ENCODE results near the gene SPINK14. TPM values are rescaled to one million over a fixed set of nuclear protein-coding genes. Genes with fewer than 3 reads are reported as not detected.
A peak's percentile ranks its signal among the peaks of the same experiment; 100 is the strongest.

The SPINK14 gene, protein sequence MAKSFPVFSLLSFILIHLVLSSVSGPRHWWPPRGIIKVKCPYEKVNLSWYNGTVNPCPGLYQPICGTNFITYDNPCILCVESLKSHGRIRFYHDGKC
- total RNA-seq (2014; rRNA removed; shearing (Covaris generic)): not detected in 2 replicates

DNA sequence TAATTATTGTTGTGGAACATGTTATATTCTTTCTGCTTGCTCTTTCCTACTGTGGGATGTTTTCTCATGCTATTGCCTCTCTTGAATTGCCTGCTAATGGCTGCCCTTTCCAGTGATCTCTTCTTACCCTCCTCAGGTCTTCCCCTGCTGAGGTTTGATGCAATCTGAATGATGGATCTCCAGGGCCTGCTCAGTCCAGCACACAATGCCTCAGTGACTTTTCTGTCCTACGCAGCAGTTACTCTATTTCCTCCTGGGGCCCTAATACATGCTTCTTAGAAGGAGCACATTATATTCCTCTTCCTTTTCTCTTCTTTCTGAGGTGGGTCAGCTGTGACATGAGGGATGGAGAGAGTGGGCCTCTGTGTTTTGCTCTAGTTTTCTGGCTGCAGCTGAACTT is at the start of gene SPINK14:
SPINK14 (plus strand) TSS at position 301 of the 400 bp plus-strand sequence. CDS start 1,187 bp downstream, outside the sequence.
- Histone ChIP-seq H3K4me3 (ENCODE audit: insufficient read depth, low read depth, low read length) (no peak within 1 kb of the TSS), H3K36me3 (replicated peaks; ENCODE audit: control insufficient read depth, insufficient read depth, low read length) (no peaks in the 10 kb centered on the region), H3K27me3 (ENCODE audit: control insufficient read depth, insufficient read depth, low read length) (no peaks in the 10 kb centered on the region)
- no peak for DNase-seq

- Histone ChIP-seq H3K4me3 (ENCODE audit: insufficient read depth, low read depth, low read length) (no peak overlapping the region), H3K27me3 (ENCODE audit: control insufficient read depth, insufficient read depth, low read length) (no peaks in the 10 kb centered on the region), H3K36me3 (replicated peaks; ENCODE audit: control insufficient read depth, insufficient read depth, low read length) (peaks cover 4% of the 10 kb centered on the region)
- DNase-seq: no peak
Observed at GRCh38 chr5:148120317-148120716, 48.0 kb upstream of the SPINK14 start.

DNA sequence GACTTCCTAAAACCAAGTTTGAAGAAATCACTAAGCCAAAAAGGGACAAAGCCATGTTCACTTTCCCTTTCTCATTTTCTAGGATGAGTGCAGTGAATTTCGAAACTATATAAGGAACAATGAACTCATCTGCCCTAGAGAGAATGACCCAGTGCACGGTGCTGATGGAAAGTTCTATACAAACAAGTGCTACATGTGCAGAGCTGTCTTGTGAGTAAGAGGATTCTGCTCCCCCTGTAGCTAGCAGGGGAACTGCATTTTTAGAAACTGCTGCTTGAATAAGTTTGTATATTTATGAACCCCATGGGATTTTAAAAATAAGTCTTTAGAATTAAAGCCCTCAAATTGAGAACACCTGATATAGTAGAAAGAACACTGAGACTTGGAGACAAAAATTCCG is 42.7 kb upstream of the SPINK14 start:
- Histone ChIP-seq H3K4me3 (ENCODE audit: insufficient read depth, low read depth, low read length) (no peak overlapping the region), H3K27me3 (ENCODE audit: control insufficient read depth, insufficient read depth, low read length) (no peaks in the 10 kb centered on the region), H3K36me3 (replicated peaks; ENCODE audit: control insufficient read depth, insufficient read depth, low read length) (no peaks in the 10 kb centered on the region)
- peak; percentile 26 for DNase-seq

DNA sequence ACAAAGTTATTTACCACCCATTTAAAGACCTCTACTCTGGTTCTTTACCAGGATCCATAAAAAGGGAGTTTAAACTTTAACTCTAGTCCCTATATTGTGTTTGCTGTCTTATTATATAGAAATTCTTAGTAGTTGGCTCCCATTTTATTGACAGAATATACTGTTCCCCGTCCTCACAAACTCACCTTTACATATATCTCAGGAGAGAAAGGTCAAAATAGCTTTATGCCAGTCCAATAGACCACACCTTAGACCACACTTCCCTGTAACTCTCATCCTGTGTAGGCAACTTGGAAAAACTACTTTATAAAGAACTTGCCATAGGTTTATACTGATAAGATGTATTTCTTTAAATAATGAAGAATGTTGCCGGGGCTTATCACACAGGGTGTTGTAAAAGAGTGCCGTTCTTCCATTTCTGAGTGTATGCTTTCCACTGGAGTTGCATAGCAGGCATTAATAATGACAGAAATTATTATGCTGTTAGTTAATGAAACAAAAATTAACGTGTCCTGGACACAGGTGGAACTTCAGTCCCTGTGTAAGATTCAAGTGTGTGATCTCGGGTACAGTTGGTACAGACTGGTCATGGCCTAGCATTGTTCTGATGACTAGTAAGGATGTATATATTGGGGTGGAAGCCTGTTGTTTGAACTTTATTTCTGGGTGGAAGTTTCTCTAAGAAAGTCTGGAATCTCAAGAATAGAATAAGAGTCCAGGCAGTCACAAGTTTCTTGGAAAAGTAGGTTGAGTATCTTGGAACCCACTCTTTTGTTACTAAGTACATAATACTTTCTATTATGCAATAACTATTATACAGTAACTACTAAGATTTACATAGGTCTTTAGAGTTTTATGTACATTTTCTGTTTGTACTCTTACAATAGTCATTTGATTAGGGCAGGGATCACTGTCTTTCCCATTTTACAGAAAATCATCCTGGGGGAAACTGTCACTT is 33.0 kb upstream of the SPINK14 start:
- H3K27me3 ChIP-seq (ENCODE audit: control insufficient read depth, insufficient read depth, low read length): no peaks in the 10 kb centered on the region
- no peak for DNase-seq
- peaks cover 1% of the 10 kb centered on the region; the same call in 1 of the 2 replicates for H3K36me3 ChIP-seq (replicated peaks; ENCODE audit: control insufficient read depth, insufficient read depth, low read length)
- no peak overlapping the region for H3K4me3 ChIP-seq (ENCODE audit: insufficient read depth, low read depth, low read length)

DNA sequence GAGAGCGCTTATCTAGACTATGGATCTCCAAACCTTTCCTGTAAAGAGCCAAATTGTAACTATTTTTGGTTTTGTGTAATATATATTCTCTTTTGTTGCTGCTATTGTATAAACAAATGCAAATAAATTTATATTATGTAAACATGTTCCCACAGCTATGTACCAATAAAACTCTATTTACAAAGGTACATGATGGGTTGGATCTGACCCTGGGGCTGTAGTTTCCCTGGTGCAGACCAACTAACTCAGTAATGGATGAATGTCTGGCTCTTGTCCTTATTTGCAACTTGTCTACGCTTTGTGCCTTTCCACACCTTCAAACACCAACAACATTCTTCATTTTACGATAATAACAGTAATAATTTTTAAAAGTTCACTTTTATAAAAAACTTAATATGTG is 27.5 kb upstream of the SPINK14 start:
- H3K27me3 ChIP-seq (ENCODE audit: control insufficient read depth, insufficient read depth, low read length): no peaks in the 10 kb centered on the region
- H3K4me3 ChIP-seq (ENCODE audit: insufficient read depth, low read depth, low read length): no peak overlapping the region
- no peak for DNase-seq
- H3K36me3 ChIP-seq (replicated peaks; ENCODE audit: control insufficient read depth, insufficient read depth, low read length): no peaks in the 10 kb centered on the region; the same call in 1 of the 2 replicates

DNA sequence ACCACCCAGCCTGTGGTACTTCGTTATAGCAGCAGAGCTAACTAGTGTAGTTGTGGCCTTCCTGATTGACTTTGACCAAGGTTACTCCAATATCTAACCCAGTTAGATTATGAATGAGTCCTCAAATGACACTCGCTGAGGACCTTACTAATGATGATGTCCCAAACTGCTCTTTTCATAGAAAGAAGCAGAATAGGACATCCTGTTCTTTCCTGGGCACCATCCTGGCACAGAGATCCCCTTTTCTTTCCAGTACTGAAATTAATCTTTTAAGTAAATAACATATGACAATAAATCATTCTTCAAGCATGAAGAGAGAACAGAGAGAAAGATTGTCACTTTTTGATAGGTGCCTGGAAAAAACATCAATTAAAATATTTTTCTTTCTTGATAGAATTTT is 26.7 kb upstream of the SPINK14 start:
- no peaks in the 10 kb centered on the region; the same call in 1 of the 2 replicates for H3K36me3 ChIP-seq (replicated peaks; ENCODE audit: control insufficient read depth, insufficient read depth, low read length)
- no peak overlapping the region for H3K4me3 ChIP-seq (ENCODE audit: insufficient read depth, low read depth, low read length)
- DNase-seq: no peak
- no peaks in the 10 kb centered on the region for H3K27me3 ChIP-seq (ENCODE audit: control insufficient read depth, insufficient read depth, low read length)

DNA sequence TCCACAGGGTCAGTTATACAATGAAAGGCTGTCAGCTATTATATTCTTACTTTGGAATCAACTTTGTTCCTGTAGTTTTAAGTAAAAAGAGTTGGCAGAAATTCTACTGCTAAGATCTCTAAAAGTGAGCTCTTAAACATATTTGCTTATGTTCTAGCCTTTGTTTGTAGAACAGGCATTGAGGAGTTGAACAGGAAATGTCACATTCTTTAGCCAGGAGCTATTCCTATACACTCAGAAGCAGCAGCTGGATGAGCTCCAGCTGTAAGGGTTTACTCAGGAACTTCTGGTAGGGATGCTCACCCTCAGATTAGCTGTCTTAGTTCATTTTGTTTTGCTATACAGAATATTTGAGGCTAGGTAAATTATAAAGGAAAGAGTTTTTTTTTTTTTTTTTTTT is 22.4 kb upstream of the SPINK14 start:
- Histone ChIP-seq H3K36me3 (replicated peaks; ENCODE audit: control insufficient read depth, insufficient read depth, low read length) (no peaks in the 10 kb centered on the region), H3K27me3 (ENCODE audit: control insufficient read depth, insufficient read depth, low read length) (no peaks in the 10 kb centered on the region), H3K4me3 (ENCODE audit: insufficient read depth, low read depth, low read length) (no peak overlapping the region)
- DNase-seq: no peak

DNA sequence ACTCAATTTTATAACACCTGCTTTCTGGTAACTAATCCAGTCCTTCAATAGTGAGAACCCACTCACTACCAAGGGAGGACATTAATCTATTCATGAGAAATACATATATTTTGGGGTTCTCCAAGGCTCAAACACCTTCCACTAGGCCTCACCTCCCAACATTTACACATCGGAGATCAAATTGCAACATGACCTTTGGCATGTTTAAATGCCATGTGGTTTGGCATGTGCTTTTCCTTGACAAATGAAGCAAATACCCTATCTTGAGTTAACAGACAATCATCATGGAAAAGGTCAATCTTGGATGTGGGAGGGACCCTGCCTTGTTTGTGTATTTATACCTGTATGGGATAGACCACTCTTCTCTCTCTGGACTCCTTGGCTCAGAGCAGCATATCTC is 21.9 kb upstream of the SPINK14 start:
- Histone ChIP-seq H3K4me3 (ENCODE audit: insufficient read depth, low read depth, low read length) (no peak overlapping the region), H3K36me3 (replicated peaks; ENCODE audit: control insufficient read depth, insufficient read depth, low read length) (no peaks in the 10 kb centered on the region), H3K27me3 (ENCODE audit: control insufficient read depth, insufficient read depth, low read length) (no peaks in the 10 kb centered on the region)
- no peak for DNase-seq

DNA sequence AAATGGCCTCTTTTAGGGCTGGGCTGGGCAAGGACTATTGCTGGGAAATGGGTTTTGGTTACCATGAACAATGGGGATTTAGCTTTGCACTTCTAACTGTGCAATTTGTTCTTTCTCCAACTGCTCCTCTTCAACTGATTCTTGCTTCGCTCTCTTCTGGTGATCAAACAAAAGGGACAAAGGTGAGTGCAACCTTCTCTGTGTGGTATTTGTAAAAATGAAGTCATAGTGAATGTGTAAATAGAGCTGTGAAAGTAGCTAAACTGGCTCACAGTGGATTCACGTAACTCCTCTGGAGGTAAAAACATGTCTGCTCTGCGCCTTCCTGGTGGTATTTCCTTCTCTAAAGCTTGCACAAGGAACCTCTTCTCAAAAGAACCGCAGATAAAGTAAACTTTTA is 20.9 kb upstream of the SPINK14 start:
- Histone ChIP-seq H3K4me3 (ENCODE audit: insufficient read depth, low read depth, low read length) (no peak overlapping the region), H3K27me3 (ENCODE audit: control insufficient read depth, insufficient read depth, low read length) (no peaks in the 10 kb centered on the region), H3K36me3 (replicated peaks; ENCODE audit: control insufficient read depth, insufficient read depth, low read length) (no peaks in the 10 kb centered on the region)
- no peak for DNase-seq

- Histone ChIP-seq H3K27me3 (ENCODE audit: control insufficient read depth, insufficient read depth, low read length) (no peaks in the 10 kb centered on the region), H3K4me3 (ENCODE audit: insufficient read depth, low read depth, low read length) (no peak overlapping the region), H3K36me3 (replicated peaks; ENCODE audit: control insufficient read depth, insufficient read depth, low read length) (no peaks in the 10 kb centered on the region)
- no peak for DNase-seq
Observed at GRCh38 chr5:148151872-148152271, 16.5 kb upstream of the SPINK14 start.

GRCh38 chr5:148152781-148153180 is 15.6 kb upstream of the SPINK14 start:
- H3K4me3 ChIP-seq (ENCODE audit: insufficient read depth, low read depth, low read length): no peak overlapping the region
- no peaks in the 10 kb centered on the region for H3K36me3 ChIP-seq (replicated peaks; ENCODE audit: control insufficient read depth, insufficient read depth, low read length)
- H3K27me3 ChIP-seq (ENCODE audit: control insufficient read depth, insufficient read depth, low read length): no peaks in the 10 kb centered on the region
- DNase-seq: no peak

DNA sequence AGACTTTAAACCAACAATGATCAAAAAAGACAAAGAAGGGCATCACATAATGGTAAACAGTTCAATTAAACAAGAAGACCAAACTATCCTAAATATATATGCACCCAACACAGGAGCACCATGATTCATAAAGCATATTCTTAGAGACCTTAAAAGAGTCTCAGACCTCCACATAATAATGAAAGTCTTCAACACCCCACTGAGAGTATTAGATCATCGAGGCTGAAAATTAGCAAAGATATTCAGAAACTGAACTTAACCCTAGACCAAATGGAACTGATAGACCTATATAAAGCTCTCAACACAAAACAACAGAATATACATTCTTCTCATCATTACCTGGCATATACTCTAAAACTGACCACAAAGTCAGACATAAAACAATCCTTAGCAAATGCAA is 11.7 kb upstream of the SPINK14 start:
- Histone ChIP-seq H3K4me3 (ENCODE audit: insufficient read depth, low read depth, low read length) (no peak overlapping the region), H3K36me3 (replicated peaks; ENCODE audit: control insufficient read depth, insufficient read depth, low read length) (no peaks in the 10 kb centered on the region), H3K27me3 (ENCODE audit: control insufficient read depth, insufficient read depth, low read length) (no peaks in the 10 kb centered on the region)
- no peak for DNase-seq

DNA sequence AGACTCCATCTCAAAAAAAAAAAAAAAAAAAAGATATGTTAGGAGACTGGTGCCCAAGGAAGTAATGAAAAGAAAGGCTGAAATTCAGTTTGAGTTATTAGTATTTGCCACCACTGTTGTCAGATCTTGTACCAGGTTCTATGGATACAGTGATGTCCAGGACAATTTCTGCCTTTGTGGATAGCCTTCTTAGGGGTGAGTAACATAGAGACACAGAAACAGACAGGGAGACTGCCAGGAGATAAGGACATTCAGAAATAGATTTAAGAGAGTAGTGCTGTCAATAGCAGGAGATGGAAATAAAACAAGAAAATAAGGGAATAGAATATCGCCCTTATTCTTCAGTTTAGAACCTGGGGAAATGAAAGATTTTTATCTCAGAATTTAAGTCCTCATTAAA is 6.3 kb upstream of the SPINK14 start:
- no peak for DNase-seq
- H3K4me3 ChIP-seq (ENCODE audit: insufficient read depth, low read depth, low read length): no peak overlapping the region
- H3K36me3 ChIP-seq (replicated peaks; ENCODE audit: control insufficient read depth, insufficient read depth, low read length): no peaks in the 10 kb centered on the region
- no peaks in the 10 kb centered on the region for H3K27me3 ChIP-seq (ENCODE audit: control insufficient read depth, insufficient read depth, low read length)

DNA sequence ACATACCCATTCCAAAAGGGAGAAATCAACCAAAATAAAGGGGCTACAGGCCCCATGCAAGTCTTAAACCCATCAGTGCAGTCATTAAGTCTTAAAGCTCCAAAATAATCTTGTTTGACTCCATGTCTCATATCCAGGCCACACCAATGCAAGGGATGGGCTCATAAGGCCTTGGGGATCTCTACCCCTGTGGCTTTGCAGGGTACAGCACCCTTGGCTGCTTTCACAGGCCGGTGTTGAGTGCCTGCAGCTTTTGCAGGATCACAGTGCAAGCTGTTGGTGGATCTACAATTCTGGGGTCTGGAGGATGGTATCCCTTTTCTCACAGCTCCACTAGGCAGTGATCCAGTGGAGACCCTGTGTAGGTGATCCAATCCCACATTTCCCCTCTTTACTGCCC is 5.0 kb upstream of the SPINK14 start:
- H3K4me3 ChIP-seq (ENCODE audit: insufficient read depth, low read depth, low read length): no peak overlapping the region
- no peaks in the 10 kb centered on the region for H3K36me3 ChIP-seq (replicated peaks; ENCODE audit: control insufficient read depth, insufficient read depth, low read length)
- H3K27me3 ChIP-seq (ENCODE audit: control insufficient read depth, insufficient read depth, low read length): no peaks in the 10 kb centered on the region
- DNase-seq: no peak

DNA sequence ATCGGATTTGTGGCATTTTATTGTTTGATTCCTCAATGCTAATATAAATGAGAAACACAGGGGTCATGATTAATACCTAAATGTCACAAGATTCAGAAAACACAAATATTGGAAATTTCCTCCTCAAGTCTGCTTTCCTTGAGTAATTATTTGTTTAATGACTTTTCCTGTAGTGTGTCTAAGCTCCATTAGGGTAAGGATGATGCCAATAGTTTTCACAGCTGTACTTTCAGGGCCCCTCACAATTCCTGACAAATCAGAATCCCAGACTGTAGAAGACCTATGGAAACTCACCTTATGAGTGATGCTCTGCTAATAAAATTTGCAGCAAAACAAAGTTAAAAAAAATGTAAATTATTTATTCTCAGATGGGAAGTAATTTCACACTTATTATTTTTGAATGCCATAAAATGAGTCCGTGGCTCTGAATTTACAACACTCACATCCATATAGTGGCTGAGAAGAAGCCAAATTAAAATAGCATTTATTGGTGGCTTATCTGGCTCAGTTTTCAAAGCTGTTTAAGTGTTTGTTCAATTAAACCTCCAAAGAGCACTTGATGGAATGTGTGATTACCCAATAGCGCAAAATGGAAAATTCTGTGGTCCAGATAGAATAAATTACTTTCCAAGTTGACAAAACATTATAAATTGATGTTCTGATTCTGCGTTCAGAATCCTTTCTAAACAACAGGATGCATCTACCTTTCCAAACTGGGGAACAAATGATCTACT is 1.6 kb upstream of the SPINK14 start:
- no peak for DNase-seq
- Histone ChIP-seq H3K4me3 (ENCODE audit: insufficient read depth, low read depth, low read length) (no peak overlapping the region), H3K36me3 (replicated peaks; ENCODE audit: control insufficient read depth, insufficient read depth, low read length) (no peaks in the 10 kb centered on the region)

More for the DNA sequence above, 1.6 kb upstream of the SPINK14 start:
- H3K27me3 ChIP-seq (ENCODE audit: control insufficient read depth, insufficient read depth, low read length): no peaks in the 10 kb centered on the region
